ENCODE results near the gene DMC1. TPM values are rescaled to one million over a fixed set of nuclear protein-coding genes. Genes with fewer than 3 reads are reported as not detected.

The DMC1 gene
- total and polyA plus RNA-seq, 2 of the 4 experiments (the other 2 are of a cell fraction) = 0.18 to 0.38 TPM

- WGBS, 2 experiments (ENCODE audit: extremely low coverage in 2 of 2, insufficient read length in 1 of 2) = 85% methylated on average over 2 of the region's 5 CpGs; no CpG with 5 or more reads in 1 of the 2 experiments
- no peak overlapping the region for H2BK15ac ChIP-seq (ENCODE audit: low read depth, low read length)
Measured at GRCh38 chr22:38485783-38486182, 84.2 kb downstream of the DMC1 start.

More at GRCh38 chr22:38485783-38486182, 84.2 kb downstream of the DMC1 start:
- peaks cover 50 to 79% of the 10 kb centered on the region in 2 experiments for H3K79me1 ChIP-seq (ENCODE audit: low read depth in 1 of 2, low read length in 2 of 2)
- dilution Hi-C loops (cut with HindIII; ENCODE audit: low sequenced_read_pairs, unreplicated experiment) (no loop called here), in situ Hi-C loops (cut with MboI; ENCODE audit: low sequenced_read_pairs) (no loop called here), intact Hi-C loops (cut with micrococcal nuclease) (no loop called here)
- H3K9me1 ChIP-seq (ENCODE audit: insufficient read depth, low read length) = peaks cover 22% of the 10 kb centered on the region
- H4K20me1 ChIP-seq (ENCODE audit: insufficient read depth, low read length) = peaks cover 89% of the 10 kb centered on the region
- BruUV-seq (replicated peaks) = TSS peak; percentile 5
- H4K5ac ChIP-seq (ENCODE audit: low read depth, low read length) = no peak overlapping the region
- no peak overlapping the region for H2BK5ac ChIP-seq (ENCODE audit: low read depth, low read length, poor library complexity, severe bottlenecking)
- H4K91ac ChIP-seq (ENCODE audit: insufficient read depth, low read depth, low read length) = no peak overlapping the region
- H3K27me3 ChIP-seq (ENCODE audit: control insufficient read depth, insufficient read depth, low read length) = no peaks in the 10 kb centered on the region
- no peak overlapping the region for H3K9ac ChIP-seq (ENCODE audit: low read depth, low read length)
- H3K18ac ChIP-seq (ENCODE audit: low read depth, low read length) = no peak overlapping the region
- H2BK120ac ChIP-seq (ENCODE audit: low read depth, low read length) = no peak overlapping the region
- H3K56ac ChIP-seq (ENCODE audit: extremely low read depth, insufficient read depth, low read length) = no peak overlapping the region
- ChIA-PET POLR2A (ENCODE audit: unreplicated experiment) (interaction anchor here (0.7 kb wide), 1 partner anchor 17 kb away, joined by 21 read pairs; no protein-coding TSS in a partner anchor), CTCF (no interaction called here)
- no peak overlapping the region for H2AK9ac ChIP-seq (replicated peaks; ENCODE audit: low read depth, low read length, poor library complexity)
- H3K27ac ChIP-seq (ENCODE audit: insufficient read depth, low read length) = no peak overlapping the region
- no peak overlapping the region for H3K4me3 ChIP-seq (ENCODE audit: insufficient read depth, low read depth, low read length)
- no peak overlapping the region for H3K4me2 ChIP-seq (ENCODE audit: low read depth, low read length)
- no peak overlapping the region for H3K14ac ChIP-seq (replicated peaks; ENCODE audit: low read depth, low read length)
- H2AFZ ChIP-seq (replicated peaks; ENCODE audit: low read length, poor library complexity) = no peak overlapping the region
- DNase-seq = no peak
- no peak overlapping the region for H2BK20ac ChIP-seq (ENCODE audit: low read depth, low read length)
- no peak overlapping the region for H2AK5ac ChIP-seq (ENCODE audit: low read depth, low read length)
- H3K4me1 ChIP-seq (ENCODE audit: control insufficient read depth, insufficient read depth, low read length) = peaks cover 22% of the 10 kb centered on the region
- no peaks in the 10 kb centered on the region for H3K9me3 ChIP-seq (ENCODE audit: control insufficient read depth, insufficient read depth, low read length)
- H3K36me3 ChIP-seq (ENCODE audit: control insufficient read depth, insufficient read depth, low read length) = peaks cover 73% of the 10 kb centered on the region
- H3K4ac ChIP-seq (ENCODE audit: low read depth, low read length) = no peak overlapping the region
- H4K8ac ChIP-seq (ENCODE audit: low read depth in 2 of 2, low read length in 2 of 2) = no peak overlapping the region
- ATAC-seq (ENCODE audit: low read depth) = no peak; the same call in 1 of the 2 replicates
- TF ChIP-seq USF2 (IDR thresholded peaks at IDR 0.05; ENCODE audit: low read depth, low read length) = no peak
- no peak overlapping the region for H3K23ac ChIP-seq (ENCODE audit: low read depth, low read length)
